Astrocyte of the cerebellum (primary cell): Measurements from ENCODE around the gene WASF3.

Experiments
- DNase-seq: peaks from one replicate; pipeline ENCODE4 v3.0.0-alpha.2; 2011; ENCODE audit warnings: low read depth
- H3K4me3 ChIP-seq: 2 replicates; pipeline ENCODE4 v1.5.1; 2011; ENCODE audit warnings: mild to moderate bottlenecking, low read depth, low read length, moderate library complexity
- CTCF ChIP-seq: IDR thresholded peaks from 2 replicates; pipeline ENCODE4 v1.5.1; 2012; ENCODE audit warnings: low read length, low read depth, moderate library complexity, mild to moderate bottlenecking; ENCODE audit errors: missing control alignments
- in situ Hi-C: cut with HindIII; loops from 2 replicates; pipeline ENCODE4 v1.10.0; 2017; ENCODE audit warnings: low sequenced_read_pairs

Gene WASF3

GRCh38 chr13:26616126-26616525 lies 58.6 kb downstream of the WASF3 start:
- TF ChIP-seq CTCF, result no peak
- no peak overlapping the region for H3K4me3 ChIP-seq
- in situ Hi-C loops, result no loop called here
- peak; percentile 28 for DNase-seq

GRCh38 chr13:26618726-26619125 lies 61.2 kb downstream of the WASF3 start:
- in situ Hi-C loops, result no loop called here
- no peak for TF ChIP-seq CTCF
- DNase-seq, result peak; percentile 11
- no peak overlapping the region for H3K4me3 ChIP-seq

- H3K4me3 ChIP-seq, result no peak overlapping the region
- peak; percentile 49 for DNase-seq
- TF ChIP-seq CTCF, result no peak
- in situ Hi-C loops, result no loop called here
These were observed 61.9 kb downstream of the WASF3 start for GRCh38 chr13:26619358-26619757.

GRCh38 chr13:26621731-26622401 lies 64.4 kb downstream of the WASF3 start:
- in situ Hi-C loops, result no loop called here
- H3K4me3 ChIP-seq, result no peak overlapping the region
- TF ChIP-seq CTCF, result no peak
- DNase-seq, result no peak

- in situ Hi-C loops, result no loop called here
- no peak for DNase-seq
- no peak overlapping the region for H3K4me3 ChIP-seq
- TF ChIP-seq CTCF, result no peak
These were observed 65.6 kb downstream of the WASF3 start for GRCh38 chr13:26623125-26623524.

GRCh38 chr13:26624572-26624971 lies 67.1 kb downstream of the WASF3 start:
- no peak for DNase-seq
- no peak for TF ChIP-seq CTCF
- in situ Hi-C loops, result no loop called here
- H3K4me3 ChIP-seq, result no peak overlapping the region
